GM10266 (cell line): ENCODE results near the gene RANBP10.

Source experiments
- DNase-seq: peaks from one replicate; pipeline ENCODE4 v3.0.0; 2012; ENCODE audit errors: extremely low spot score
- CTCF ChIP-seq: IDR thresholded peaks from 2 replicates; pipeline ENCODE4 v1.5.1; 2012; ENCODE audit warnings: mild to moderate bottlenecking, low read depth; ENCODE audit not compliant: control insufficient read depth, insufficient read depth; ENCODE audit errors: missing control alignments

Gene RANBP10

DNA sequence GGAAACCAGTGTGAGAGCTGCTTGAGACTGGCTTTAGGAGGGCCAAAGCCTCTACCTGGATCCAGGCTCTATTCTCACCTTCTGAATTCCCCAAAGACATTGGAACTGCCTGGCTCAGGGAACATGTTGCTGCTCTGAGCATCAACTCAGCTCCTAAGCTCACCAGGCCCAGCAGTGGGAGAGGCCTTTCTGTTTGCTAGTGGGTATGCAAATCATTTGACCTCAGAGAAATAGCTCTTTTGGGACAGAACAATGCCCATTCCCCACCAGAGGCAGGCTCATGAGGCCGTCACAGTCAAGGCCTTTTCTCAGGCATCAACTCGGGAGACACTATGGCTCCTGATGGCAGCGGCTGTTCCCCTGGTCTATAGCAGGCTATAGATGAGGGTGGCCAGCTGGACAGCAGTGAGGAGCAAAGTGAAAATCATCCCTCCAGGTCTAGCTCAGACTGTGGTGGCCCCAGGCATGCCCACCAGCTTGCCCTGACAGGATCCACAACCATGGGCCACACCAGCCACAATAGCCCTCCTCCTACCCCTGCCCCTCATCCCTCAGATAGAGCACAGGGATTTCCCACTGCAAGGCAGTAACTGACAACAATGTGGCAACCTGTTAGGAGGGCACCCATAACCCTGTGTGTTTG lies 56.8 kb downstream of the RANBP10 start:
- no peak for DNase-seq
- no peak for TF ChIP-seq CTCF

GRCh38 chr16:67748834-67749233 lies 57.5 kb downstream of the RANBP10 start:
- no peak for DNase-seq
- TF ChIP-seq CTCF = no peak

- no peak for DNase-seq
- no peak for TF ChIP-seq CTCF
Measured at GRCh38 chr16:67746846-67747245, 59.5 kb downstream of the RANBP10 start.

DNA sequence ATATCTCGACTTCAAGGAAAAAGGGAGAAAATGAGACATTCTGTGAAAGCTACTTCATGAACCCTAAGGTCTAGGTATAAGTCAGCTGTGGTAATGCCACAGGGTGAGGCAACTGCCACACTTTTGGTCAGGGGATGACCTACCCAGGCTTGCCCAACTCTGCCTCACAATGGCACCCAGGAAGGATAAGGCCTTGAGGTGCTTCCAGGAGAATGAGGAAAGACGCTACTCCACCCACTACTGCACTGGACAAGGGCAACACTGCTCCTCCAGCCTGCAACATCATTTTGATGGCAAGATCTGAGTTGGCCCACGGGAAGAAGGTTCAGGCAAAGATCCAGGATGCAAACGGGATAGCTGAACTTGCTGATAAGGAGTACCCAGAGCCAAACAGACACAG lies 65.2 kb downstream of the RANBP10 start:
- no peak for DNase-seq
- TF ChIP-seq CTCF = no peak

- no peak for DNase-seq
- no peak for TF ChIP-seq CTCF
Measured at GRCh38 chr16:67740391-67740790, 66.0 kb downstream of the RANBP10 start.

DNA sequence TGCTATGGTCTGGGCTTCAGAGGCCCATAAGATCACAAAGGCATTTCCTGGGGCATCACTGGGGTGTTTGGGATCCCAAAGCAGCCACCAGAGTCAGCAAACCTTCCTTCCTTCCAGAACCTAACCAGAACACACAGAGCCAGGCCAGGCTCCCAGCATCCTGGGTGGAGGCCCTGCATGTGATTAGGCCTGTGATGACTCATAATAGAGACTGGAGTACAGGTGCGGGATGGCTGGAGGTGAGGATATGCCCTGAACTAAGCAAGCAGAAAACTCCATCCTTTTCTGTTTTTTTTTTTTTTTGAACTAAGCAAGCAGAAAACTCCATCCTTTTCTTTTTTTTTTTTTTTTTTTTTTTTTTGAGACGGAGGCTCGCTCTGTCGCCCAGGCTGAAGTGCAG lies 69.5 kb downstream of the RANBP10 start:
- no peak for DNase-seq
- no peak for TF ChIP-seq CTCF

DNA sequence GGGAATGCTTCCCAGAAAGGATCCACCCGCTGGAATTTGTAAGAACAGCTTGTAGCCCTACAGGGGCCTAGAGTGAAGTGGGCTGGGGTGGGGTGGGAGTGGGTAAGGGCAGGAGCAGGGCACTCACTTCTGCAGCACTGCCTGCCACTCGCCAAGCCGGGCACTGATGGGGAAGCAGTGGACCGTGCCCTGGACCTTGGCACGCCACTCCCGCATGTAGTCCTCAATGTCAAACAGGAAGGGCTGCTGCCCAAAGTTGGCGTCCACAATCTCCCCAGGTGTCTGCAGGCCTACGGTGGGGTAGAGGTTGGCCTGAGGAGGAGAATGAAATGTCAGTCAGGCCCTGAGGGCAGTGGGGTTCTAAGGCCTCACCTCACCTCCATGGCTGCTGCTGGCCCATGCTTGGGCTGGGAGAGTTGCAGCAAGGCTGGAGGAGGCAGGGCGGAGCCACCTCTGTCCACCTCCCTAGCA lies 71.6 kb downstream of the RANBP10 start:
- DNase-seq = no peak
- no peak for TF ChIP-seq CTCF
